Ishikawa (cell line): ENCODE data around the gene ESR2.

Experiments
- CEBPB ChIP-seq: IDR thresholded peaks from 2 replicates; pipeline ENCODE4 v1.6.1; 2012
- CREB1 ChIP-seq: IDR thresholded peaks from 2 replicates; pipeline ENCODE4 v1.6.1; 2012; ENCODE audit warnings: low read depth
- EGR1 ChIP-seq: IDR thresholded peaks from 2 replicates; pipeline ENCODE4 v1.6.1; 2012
- EP300 ChIP-seq: IDR thresholded peaks from 2 replicates; pipeline ENCODE4 v1.6.1; 2012; ENCODE audit warnings: borderline replicate concordance
- FOXM1 ChIP-seq: IDR thresholded peaks from 2 replicates; pipeline ENCODE4 v1.6.1; 2012; ENCODE audit warnings: low read depth, borderline replicate concordance
- NFIC ChIP-seq: IDR thresholded peaks from 2 replicates; pipeline ENCODE4 v1.6.1; 2012
- RAD21 ChIP-seq: IDR thresholded peaks from 2 replicates; pipeline ENCODE4 v1.6.1; 2012; ENCODE audit warnings: low read depth
- REST ChIP-seq: IDR thresholded peaks from 2 replicates; pipeline ENCODE4 v1.6.1; 2012; ENCODE audit warnings: low read depth, mild to moderate bottlenecking
- TAF1 ChIP-seq: IDR thresholded peaks from 2 replicates; pipeline ENCODE4 v1.6.1; 2012; ENCODE audit warnings: low read depth, mild to moderate bottlenecking
- TCF12 ChIP-seq: IDR thresholded peaks from 2 replicates; pipeline ENCODE4 v1.6.1; 2012; ENCODE audit warnings: low read depth
- TEAD4 ChIP-seq: IDR thresholded peaks from 2 replicates; pipeline ENCODE4 v1.6.1; 2012
- YY1 ChIP-seq: IDR thresholded peaks from 2 replicates; pipeline ENCODE4 v1.6.1; 2012; ENCODE audit warnings: low read depth
- ZBTB7A ChIP-seq: IDR thresholded peaks from 2 replicates; pipeline ENCODE4 v1.6.1; 2012; ENCODE audit warnings: low read depth
- TF ChIP-seq, protein P1 (sequence below): IDR thresholded peaks from 2 replicates; pipeline ENCODE4 v1.6.1; 2012
- TF ChIP-seq, protein P2 (sequence below): IDR thresholded peaks from 2 replicates; pipeline ENCODE4 v1.6.1; 2012

Gene ESR2

DNA sequence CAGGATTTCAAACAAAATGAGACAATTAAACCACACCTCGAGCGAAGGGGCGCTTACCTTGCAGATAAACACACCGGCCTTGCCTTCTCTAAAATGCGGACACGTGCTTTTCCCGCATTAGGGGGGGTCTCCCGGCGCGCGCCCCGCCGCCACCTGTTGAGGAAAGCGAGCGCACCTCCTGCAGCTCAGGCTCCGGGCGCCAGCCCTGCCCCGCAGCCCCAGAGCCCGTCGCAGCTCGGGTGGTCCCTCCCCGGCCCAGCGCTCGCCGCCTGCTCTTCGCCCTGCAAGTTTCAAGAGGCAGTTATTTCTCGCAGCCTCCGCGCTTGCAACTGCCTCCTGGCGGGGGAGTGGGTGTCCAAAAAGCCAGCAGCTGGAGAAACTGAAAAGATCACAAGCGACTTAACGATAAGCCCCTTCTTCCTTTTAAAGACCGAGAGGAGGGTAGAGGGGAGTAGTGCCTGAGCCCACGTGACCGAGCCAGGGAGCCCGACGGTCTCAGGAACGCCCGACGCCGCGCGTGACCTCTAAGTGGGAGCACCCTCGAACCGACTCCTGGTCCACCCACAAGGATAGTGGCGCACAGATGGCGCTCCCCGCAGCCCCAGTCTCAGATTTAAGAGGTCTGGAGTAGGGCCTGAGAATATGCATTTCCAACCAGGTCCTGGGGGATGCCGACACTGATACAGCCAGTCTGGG is at the start of gene ESR2:
TSS of gene ESR2 (minus strand) at position 396 of the 696 bp plus-strand sequence. CDS start 11,386 bp downstream, outside the sequence.
- TF ChIP-seq CEBPB, result no peak
- TF ChIP-seq, protein P1, sequence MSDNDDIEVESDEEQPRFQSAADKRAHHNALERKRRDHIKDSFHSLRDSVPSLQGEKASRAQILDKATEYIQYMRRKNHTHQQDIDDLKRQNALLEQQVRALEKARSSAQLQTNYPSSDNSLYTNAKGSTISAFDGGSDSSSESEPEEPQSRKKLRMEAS, result peak; percentile 57
- TF ChIP-seq REST, result no peak
- peak; percentile 87 for TF ChIP-seq ZBTB7A
- TF ChIP-seq, protein P2, sequence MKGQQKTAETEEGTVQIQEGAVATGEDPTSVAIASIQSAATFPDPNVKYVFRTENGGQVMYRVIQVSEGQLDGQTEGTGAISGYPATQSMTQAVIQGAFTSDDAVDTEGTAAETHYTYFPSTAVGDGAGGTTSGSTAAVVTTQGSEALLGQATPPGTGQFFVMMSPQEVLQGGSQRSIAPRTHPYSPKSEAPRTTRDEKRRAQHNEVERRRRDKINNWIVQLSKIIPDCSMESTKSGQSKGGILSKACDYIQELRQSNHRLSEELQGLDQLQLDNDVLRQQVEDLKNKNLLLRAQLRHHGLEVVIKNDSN, result peak; percentile 87

GRCh38 chr14:64340560-64341196 is 46.5 kb upstream of the ESR2 start:
- TF ChIP-seq, protein P1, result no peak
- TF ChIP-seq ZBTB7A (no peak), FOXM1 (no peak), TEAD4 (no peak)

- TF ChIP-seq, protein P2, result 0 out of 2 replicates have a peak, but pooled peaks have one; percentile 6
- TF ChIP-seq TAF1, result no peak; the same call in none of the 2 replicates
- TF ChIP-seq YY1, result peak; percentile 77
- peak; percentile 14; the same call in 1 of the 2 replicates for TF ChIP-seq TCF12
- TF ChIP-seq FOXM1, result no peak
- no peak for TF ChIP-seq ZBTB7A
- TF ChIP-seq EGR1, result no peak
- TF ChIP-seq EP300, result no peak; the same call in 1 of the 2 replicates
- TF ChIP-seq REST, result no peak
- TF ChIP-seq NFIC, result no peak
- no peak for TF ChIP-seq RAD21
- no peak; the same call in 1 of the 2 replicates for TF ChIP-seq CEBPB
- TF ChIP-seq TEAD4, result no peak
- TF ChIP-seq, protein P1, result peak; percentile 85
- peak; percentile 65; the same call in 1 of the 2 replicates for TF ChIP-seq CREB1
Observed at GRCh38 chr14:64338616-64339316, 44.6 kb upstream of the ESR2 start.

DNA sequence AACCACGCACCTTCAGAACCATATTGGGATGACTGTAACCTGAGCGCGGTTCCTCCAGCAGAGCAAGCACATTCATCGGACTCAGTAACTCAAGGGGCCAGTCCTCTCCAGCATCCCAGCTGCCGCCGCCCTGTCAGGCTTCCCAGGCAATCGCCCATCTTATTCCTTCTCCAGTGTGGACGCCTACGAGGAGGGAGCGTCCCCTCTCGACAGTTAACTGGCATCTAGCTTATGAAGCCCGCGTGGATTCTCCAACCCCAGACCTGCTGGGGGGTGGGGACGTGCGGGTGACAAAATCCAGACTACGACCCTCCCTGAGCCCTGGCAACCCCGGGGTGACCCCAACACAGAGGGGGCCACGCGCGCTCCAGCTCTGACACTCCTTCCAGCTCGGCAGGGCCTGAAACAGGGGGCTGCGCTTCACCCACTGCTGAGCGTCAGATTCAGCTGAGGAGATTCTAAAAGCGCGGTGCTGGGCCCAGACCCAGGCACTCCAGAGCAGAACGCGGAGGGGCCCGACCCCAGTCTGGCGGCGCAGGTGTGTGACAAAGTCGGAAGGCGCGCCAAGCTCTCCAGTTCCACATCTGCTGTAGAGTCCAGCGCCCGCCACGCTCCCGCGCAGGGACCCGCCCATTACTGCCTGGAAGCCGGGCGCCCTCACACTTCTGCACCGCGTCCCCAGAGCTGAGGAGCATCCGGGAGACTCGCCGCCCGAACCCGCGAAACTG is 43.9 kb upstream of the ESR2 start:
- TF ChIP-seq NFIC (no peak), YY1 (peak; percentile 17; the same call in 1 of the 2 replicates), TCF12 (0 out of 2 replicates have a peak, but pooled peaks have one; percentile 27), ZBTB7A (0 out of 2 replicates have a peak, but pooled peaks have one; percentile 56), RAD21 (0 out of 2 replicates have a peak, but pooled peaks have one; percentile 1), EGR1 (no peak), REST (no peak), TAF1 (peak; percentile 47)
- TF ChIP-seq, protein P1, result no peak; the same call in 1 of the 2 replicates
